Neural crest cell (in vitro differentiated cells): ENCODE measurements around the gene CHML. TPM values are rescaled to one million over a fixed set of nuclear protein-coding genes. Genes with fewer than 3 reads are reported as not detected.

Experiments used
- DNase-seq: peaks from one replicate; pipeline ENCODE4 v3.0.0; 2021; ENCODE audit warnings: low read depth, mixed read lengths, low spot score
- H3K27ac Mint-ChIP-seq: one replicate; pipeline ENCODE4 v1.8.0; 2021; ENCODE audit warnings: mild to moderate bottlenecking, mixed read lengths; ENCODE audit not compliant: unreplicated experiment
- H3K27me3 Mint-ChIP-seq: 2 replicates; pipeline ENCODE4 v1.8.0; 2021; ENCODE audit warnings: low read depth, mild to moderate bottlenecking, mixed read lengths
- H3K36me3 Mint-ChIP-seq: 2 replicates; pipeline ENCODE4 v1.8.0; 2021; ENCODE audit warnings: low read depth, mild to moderate bottlenecking, mixed read lengths
- H3K4me1 Mint-ChIP-seq: 2 replicates; pipeline ENCODE4 v1.8.0; 2021; ENCODE audit warnings: mixed read lengths
- H3K4me3 Mint-ChIP-seq: one replicate; pipeline ENCODE4 v1.8.0; 2021; ENCODE audit warnings: mild to moderate bottlenecking, mixed read lengths
- H3K9me3 Mint-ChIP-seq: 2 replicates; pipeline ENCODE4 v1.8.0; 2021; ENCODE audit warnings: mixed read lengths
- total RNA-seq: library from RNA; stranded (reverse); gene quantifications from 2 replicates; pipeline ENCODE4 v1.2.1, GENCODE V29; 2021
- TF ChIP-seq, protein P1 (sequence below): fragments of 200-600 bp; sonication (generic); conservative IDR thresholded peaks from 2 replicates; pipeline ENCODE4 v1.5.0; 2021; ENCODE audit warnings: antibody characterized with exemption, mild to moderate bottlenecking

Gene CHML
- total RNA-seq, 1 donor from 2014 or later: 22.5 TPM

DNA sequence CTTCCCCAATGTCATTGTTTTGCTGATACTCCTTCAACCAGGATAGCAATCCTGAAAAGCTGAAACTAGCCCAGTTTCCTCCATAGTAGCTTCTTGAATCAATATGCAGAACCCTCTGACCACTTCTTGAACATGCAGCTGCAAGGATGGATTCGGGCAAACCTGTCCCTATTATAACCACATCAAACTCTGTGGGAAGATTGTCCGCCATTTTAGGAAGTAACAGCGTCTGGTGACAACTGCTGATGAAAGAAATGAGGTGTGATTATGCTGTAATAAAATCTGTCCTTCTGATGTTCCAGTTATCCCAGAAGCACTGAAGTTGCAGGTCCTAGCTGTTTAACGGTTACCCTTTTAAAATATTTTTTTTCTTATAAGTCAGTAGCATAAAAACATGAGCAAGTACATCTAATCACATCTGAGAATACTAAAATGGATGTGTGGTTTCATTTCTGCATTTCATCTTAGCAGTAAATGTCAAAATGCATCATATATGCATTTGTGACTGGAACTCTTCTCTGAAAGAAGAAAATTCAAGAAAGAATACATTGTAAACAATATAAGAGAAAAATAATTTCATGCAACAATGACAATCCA lies 4.5 kb downstream of the CHML start:
- peaks cover 34% of the 10 kb centered on the region for H3K36me3 Mint-ChIP-seq
- TF ChIP-seq, protein P1, sequence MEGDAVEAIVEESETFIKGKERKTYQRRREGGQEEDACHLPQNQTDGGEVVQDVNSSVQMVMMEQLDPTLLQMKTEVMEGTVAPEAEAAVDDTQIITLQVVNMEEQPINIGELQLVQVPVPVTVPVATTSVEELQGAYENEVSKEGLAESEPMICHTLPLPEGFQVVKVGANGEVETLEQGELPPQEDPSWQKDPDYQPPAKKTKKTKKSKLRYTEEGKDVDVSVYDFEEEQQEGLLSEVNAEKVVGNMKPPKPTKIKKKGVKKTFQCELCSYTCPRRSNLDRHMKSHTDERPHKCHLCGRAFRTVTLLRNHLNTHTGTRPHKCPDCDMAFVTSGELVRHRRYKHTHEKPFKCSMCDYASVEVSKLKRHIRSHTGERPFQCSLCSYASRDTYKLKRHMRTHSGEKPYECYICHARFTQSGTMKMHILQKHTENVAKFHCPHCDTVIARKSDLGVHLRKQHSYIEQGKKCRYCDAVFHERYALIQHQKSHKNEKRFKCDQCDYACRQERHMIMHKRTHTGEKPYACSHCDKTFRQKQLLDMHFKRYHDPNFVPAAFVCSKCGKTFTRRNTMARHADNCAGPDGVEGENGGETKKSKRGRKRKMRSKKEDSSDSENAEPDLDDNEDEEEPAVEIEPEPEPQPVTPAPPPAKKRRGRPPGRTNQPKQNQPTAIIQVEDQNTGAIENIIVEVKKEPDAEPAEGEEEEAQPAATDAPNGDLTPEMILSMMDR: no peak

DNA sequence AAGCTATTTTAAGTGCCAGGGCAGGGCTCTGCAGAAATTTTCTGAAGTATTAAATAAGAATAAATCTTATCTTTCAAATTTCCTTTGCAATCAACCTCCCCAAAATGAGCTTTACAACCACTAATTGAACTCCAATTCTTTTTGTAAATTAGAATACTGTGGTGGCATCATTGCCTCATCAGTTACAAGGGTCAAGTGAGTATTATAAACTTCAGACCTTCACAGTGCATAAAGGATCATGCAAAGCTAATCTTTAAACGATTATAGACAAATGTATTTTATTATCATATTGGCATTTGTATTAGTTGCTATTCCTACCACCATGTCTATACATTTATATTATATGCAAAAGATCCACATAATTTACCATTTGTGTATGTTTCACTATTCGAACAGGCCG lies 7.2 kb downstream of the CHML start:
- Mint-ChIP-seq H3K27ac (no peak overlapping the region), H3K4me1 (peaks cover 18% of the 10 kb centered on the region), H3K27me3 (no peaks in the 10 kb centered on the region), H3K36me3 (peaks cover 32% of the 10 kb centered on the region), H3K4me3 (no peak overlapping the region), H3K9me3 (peaks cover 6% of the 10 kb centered on the region)
- TF ChIP-seq, protein P1: no peak
- no peak for DNase-seq

More for the DNA sequence above, 4.5 kb downstream of the CHML start:
- Mint-ChIP-seq H3K9me3 (peaks cover 6% of the 10 kb centered on the region), H3K4me1 (peaks cover 29% of the 10 kb centered on the region), H3K27ac (no peak overlapping the region), H3K4me3 (no peak overlapping the region), H3K27me3 (no peaks in the 10 kb centered on the region)
- no peak for DNase-seq

DNA sequence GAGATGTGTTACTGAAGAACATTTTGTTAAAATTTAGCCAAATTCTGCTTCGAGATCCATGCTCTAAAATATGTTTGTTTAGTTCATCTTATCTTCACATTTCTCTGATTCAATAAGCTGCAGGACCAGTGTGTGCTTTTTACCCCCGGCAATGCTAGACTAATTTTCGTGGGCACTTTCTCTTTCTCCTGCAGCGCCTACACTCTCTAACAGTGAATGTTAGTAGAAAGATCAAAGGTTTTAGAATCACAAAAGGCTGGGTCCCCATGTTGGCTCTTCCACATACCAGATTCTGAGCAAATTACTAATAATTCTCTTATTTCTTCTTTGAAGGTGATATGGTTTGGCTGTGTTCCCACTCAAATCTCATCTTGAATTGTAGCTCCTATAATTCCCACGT lies 8.5 kb downstream of the CHML start:
- DNase-seq: no peak
- Mint-ChIP-seq H3K27me3 (no peaks in the 10 kb centered on the region), H3K4me1 (peaks cover 5% of the 10 kb centered on the region), H3K4me3 (no peak overlapping the region), H3K9me3 (peaks cover 6% of the 10 kb centered on the region), H3K36me3 (peaks cover 26% of the 10 kb centered on the region), H3K27ac (no peak overlapping the region)
- TF ChIP-seq, protein P1: no peak

DNA sequence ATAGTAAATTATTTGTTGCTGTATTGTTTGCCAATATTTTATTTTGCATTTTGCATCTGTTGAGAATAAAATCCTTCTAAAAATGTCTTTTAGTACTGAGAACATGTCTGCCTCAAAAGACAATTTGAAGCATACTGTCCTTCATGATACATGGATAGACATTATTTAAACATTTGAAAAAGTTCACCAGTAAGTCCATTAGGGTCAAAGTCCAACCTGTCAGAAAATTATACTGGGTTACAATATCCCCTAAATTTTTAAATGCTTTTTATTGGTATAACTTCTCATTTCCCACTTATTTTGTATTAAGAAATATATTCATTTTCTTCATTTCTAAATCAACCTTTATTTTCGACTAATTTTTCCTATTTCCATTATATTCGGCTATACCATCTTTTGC lies 9.3 kb downstream of the CHML start:
- no peak overlapping the region for H3K4me3 Mint-ChIP-seq
- H3K36me3 Mint-ChIP-seq: peaks cover 23% of the 10 kb centered on the region
- H3K27ac Mint-ChIP-seq: no peak overlapping the region
- no peaks in the 10 kb centered on the region for H3K4me1 Mint-ChIP-seq
- no peaks in the 10 kb centered on the region for H3K27me3 Mint-ChIP-seq
- no peak for DNase-seq
- peaks cover 6% of the 10 kb centered on the region for H3K9me3 Mint-ChIP-seq
- TF ChIP-seq, protein P1: no peak

DNA sequence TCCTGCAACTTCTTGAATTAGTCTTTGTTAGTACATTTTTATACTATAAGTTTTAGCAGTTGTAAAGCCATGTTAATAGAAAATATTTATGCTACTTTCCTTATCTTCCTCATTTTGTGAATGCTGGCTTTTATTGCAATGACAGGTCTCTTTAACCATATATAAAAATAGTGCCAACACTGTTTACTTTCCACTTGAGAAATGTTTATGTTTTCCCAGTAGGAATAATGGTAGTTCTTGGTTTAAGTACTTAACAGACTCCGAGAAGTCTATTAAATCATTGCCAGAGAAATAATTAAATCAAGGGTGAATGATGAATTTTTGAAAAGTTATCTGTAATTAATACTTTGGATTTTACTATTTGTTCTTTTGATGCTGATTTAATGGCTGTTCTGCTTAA lies 9.7 kb downstream of the CHML start:
- H3K4me3 Mint-ChIP-seq: no peak overlapping the region
- H3K27me3 Mint-ChIP-seq: no peaks in the 10 kb centered on the region
- TF ChIP-seq, protein P1: no peak
- DNase-seq: no peak
- H3K36me3 Mint-ChIP-seq: peaks cover 21% of the 10 kb centered on the region
- no peaks in the 10 kb centered on the region for H3K4me1 Mint-ChIP-seq
- H3K9me3 Mint-ChIP-seq: peaks cover 6% of the 10 kb centered on the region
- H3K27ac Mint-ChIP-seq: no peak overlapping the region
